ENCODE results near the gene FOXP3. TPM values are rescaled to one million over a fixed set of nuclear protein-coding genes. Genes with fewer than 3 reads are reported as not detected.

FOXP3 gene
- total and polyA plus RNA-seq, 2 of the 4 experiments (the other 2 are of a cell fraction), result 0.05 TPM; not detected in 1

DNA sequence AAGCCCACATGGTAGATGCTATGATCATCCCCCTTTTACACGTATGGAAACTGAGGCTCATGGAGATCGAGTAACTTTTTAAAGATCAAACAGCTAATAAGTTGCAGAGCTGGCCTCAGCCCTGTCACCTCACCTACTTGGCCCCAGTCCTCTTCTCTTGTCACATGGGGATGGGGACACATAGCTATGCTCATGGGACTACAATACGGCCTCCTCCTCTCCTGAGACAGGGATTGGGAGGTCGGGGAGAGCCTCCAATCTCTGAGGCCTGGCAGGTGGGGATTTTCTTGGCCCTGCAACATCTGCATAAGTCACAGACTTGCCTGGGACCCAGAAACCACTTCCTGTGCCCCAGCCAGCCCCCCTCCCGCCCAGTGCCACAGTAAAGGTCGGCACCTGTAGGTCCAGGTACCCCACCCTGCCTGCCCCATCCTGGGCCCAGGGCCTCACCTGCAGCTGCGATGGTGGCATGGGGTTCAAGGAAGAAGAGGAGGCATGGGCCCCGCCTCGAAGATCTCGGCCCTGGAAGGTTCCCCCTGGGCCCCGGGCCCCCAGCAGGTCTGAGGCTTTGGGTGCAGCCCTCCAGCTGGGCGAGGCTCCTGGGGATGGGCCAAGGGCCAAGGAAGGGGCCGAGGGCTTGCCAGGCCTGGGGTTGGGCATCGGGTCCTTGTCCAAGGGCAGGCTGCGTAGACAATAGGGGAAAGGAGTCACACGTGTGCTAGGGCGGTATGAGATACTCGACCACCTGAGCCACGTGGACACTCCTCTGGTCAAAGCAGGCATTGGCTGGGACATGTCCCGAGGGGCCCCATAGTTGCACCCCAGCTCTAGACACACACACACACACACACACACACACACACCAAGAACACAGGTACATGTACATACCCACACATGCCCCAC lies 6.4 kb downstream of the FOXP3 start (continued):
- TF ChIP-seq CEBPB (IDR thresholded peaks at IDR 0.05; ENCODE audit: low read depth, low read length), result no peak

DNA sequence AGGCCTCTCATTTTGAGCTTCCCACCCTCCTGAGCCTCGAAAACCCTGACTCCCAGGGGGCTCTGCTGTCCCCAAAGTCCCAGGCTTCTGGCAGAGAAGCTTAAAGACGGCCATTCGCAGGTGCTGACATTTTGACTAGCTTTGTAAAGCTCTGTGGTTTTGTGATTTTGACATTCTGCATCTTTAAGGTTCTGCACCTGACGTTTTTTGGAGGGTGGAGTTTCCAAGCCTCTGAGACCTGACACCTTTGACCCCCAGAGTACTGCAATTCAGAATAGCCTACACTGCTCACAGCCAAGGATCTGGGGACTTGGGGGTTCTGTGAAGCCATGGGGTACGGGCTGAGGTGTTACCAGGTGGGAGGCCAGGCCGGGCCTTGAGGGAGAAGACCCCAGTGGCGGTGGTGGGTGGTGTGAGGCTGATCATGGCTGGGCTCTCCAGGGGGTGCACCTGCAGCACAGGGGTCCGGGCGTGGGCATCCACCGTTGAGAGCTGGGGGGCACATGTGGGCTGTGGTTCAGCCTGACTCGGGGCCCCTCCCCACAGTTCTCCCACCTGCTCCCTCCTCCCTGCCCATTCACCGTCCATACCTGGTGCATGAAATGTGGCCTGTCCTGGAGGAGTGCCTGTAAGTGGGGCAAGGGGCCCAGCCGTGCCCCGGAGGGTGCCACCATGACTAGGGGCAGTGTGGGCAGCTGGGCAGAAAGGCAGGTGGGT lies 7.3 kb downstream of the FOXP3 start:
- H3K79me1 ChIP-seq (ENCODE audit: low read depth in 1 of 2, low read length in 2 of 2), result no peaks in the 10 kb centered on the region
- H3K4me2 ChIP-seq (ENCODE audit: low read depth, low read length), result no peak overlapping the region
- intact Hi-C loops (cut with micrococcal nuclease), result no loop called here
- no peak overlapping the region for H4K91ac ChIP-seq (ENCODE audit: insufficient read depth, low read depth, low read length)
- H3K9me3 ChIP-seq (ENCODE audit: control insufficient read depth, insufficient read depth, low read length), result peaks cover 1% of the 10 kb centered on the region; the same call in 1 of the 2 replicates
- H3K9me1 ChIP-seq (ENCODE audit: insufficient read depth, low read length), result no peaks in the 10 kb centered on the region
- no peak overlapping the region for H4K8ac ChIP-seq (ENCODE audit: low read depth in 2 of 2, low read length in 2 of 2)
- in situ Hi-C loops (cut with MboI; ENCODE audit: low sequenced_read_pairs), result no loop called here
- ATAC-seq (ENCODE audit: low read depth), result no peak
- H2AK9ac ChIP-seq (replicated peaks; ENCODE audit: low read depth, low read length, poor library complexity), result no peak overlapping the region
- H3K56ac ChIP-seq (ENCODE audit: extremely low read depth, insufficient read depth, low read length), result no peak overlapping the region
- 100% methylated on average over 1 of the region's 14 CpGs; no CpG with 5 or more reads in 1 of the 2 experiments for WGBS, 2 experiments (ENCODE audit: extremely low coverage in 2 of 2, insufficient read length in 1 of 2)
- POLR2A ChIA-PET (ENCODE audit: unreplicated experiment), result no interaction called here
- no peak overlapping the region for H2AK5ac ChIP-seq (ENCODE audit: low read depth, low read length)
- BruUV-seq (replicated peaks), result no TSS peak
- peaks cover 3% of the 10 kb centered on the region; the same call in 1 of the 2 replicates for H3K27me3 ChIP-seq (ENCODE audit: control insufficient read depth, insufficient read depth, low read length)
- H3K4ac ChIP-seq (ENCODE audit: low read depth, low read length), result no peak overlapping the region
- H3K14ac ChIP-seq (replicated peaks; ENCODE audit: low read depth, low read length), result no peak overlapping the region
- dilution Hi-C loops (cut with HindIII; ENCODE audit: low sequenced_read_pairs, unreplicated experiment), result no loop called here
- H4K20me1 ChIP-seq (ENCODE audit: insufficient read depth, low read length), result no peaks in the 10 kb centered on the region
- DNase-seq, result no peak
- H3K18ac ChIP-seq (ENCODE audit: low read depth, low read length), result no peak overlapping the region
- CTCF ChIA-PET, result no interaction called here
- no peak overlapping the region for H2BK5ac ChIP-seq (ENCODE audit: low read depth, low read length, poor library complexity, severe bottlenecking)
- H2AFZ ChIP-seq (replicated peaks; ENCODE audit: low read length, poor library complexity), result no peak overlapping the region
- H2BK120ac ChIP-seq (ENCODE audit: low read depth, low read length), result no peak overlapping the region
- no peak overlapping the region for H3K23ac ChIP-seq (ENCODE audit: low read depth, low read length)
- H2BK20ac ChIP-seq (ENCODE audit: low read depth, low read length), result no peak overlapping the region
- no peak overlapping the region for H4K5ac ChIP-seq (ENCODE audit: low read depth, low read length)
- no peak overlapping the region for H2BK15ac ChIP-seq (ENCODE audit: low read depth, low read length)
- no peaks in the 10 kb centered on the region for H3K36me3 ChIP-seq (ENCODE audit: control insufficient read depth, insufficient read depth, low read length)
- no peaks in the 10 kb centered on the region for H3K4me1 ChIP-seq (ENCODE audit: control insufficient read depth, insufficient read depth, low read length)
- no peak overlapping the region for H3K27ac ChIP-seq (ENCODE audit: insufficient read depth, low read length)
- no peak overlapping the region for H3K4me3 ChIP-seq (ENCODE audit: insufficient read depth, low read depth, low read length)
- no peak overlapping the region for H3K9ac ChIP-seq (ENCODE audit: low read depth, low read length)
- TF ChIP-seq FOS (IDR thresholded peaks at IDR 0.05; ENCODE audit: low read depth, low read length) (no peak), BHLHE40 (IDR thresholded peaks at IDR 0.05; ENCODE audit: low read depth, low read length) (no peak), SMC3 (IDR thresholded peaks at IDR 0.05; ENCODE audit: low read depth, low read length) (no peak), RCOR1 (IDR thresholded peaks at IDR 0.05; ENCODE audit: insufficient replicate concordance, low read length) (no peak), NFE2L2 (IDR thresholded peaks at IDR 0.05; ENCODE audit: low read depth, low read length) (no peak), MAFK (IDR thresholded peaks at IDR 0.05; ENCODE audit: low read depth, low read length) (no peak), RFX5 (IDR thresholded peaks at IDR 0.05; ENCODE audit: low read depth, low read length) (no peak)
- TF ChIP-seq, protein P1, sequence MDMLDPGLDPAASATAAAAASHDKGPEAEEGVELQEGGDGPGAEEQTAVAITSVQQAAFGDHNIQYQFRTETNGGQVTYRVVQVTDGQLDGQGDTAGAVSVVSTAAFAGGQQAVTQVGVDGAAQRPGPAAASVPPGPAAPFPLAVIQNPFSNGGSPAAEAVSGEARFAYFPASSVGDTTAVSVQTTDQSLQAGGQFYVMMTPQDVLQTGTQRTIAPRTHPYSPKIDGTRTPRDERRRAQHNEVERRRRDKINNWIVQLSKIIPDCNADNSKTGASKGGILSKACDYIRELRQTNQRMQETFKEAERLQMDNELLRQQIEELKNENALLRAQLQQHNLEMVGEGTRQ (IDR thresholded peaks at IDR 0.05; ENCODE audit: low read depth, low read length), result no peak
- TF ChIP-seq, protein P2, sequence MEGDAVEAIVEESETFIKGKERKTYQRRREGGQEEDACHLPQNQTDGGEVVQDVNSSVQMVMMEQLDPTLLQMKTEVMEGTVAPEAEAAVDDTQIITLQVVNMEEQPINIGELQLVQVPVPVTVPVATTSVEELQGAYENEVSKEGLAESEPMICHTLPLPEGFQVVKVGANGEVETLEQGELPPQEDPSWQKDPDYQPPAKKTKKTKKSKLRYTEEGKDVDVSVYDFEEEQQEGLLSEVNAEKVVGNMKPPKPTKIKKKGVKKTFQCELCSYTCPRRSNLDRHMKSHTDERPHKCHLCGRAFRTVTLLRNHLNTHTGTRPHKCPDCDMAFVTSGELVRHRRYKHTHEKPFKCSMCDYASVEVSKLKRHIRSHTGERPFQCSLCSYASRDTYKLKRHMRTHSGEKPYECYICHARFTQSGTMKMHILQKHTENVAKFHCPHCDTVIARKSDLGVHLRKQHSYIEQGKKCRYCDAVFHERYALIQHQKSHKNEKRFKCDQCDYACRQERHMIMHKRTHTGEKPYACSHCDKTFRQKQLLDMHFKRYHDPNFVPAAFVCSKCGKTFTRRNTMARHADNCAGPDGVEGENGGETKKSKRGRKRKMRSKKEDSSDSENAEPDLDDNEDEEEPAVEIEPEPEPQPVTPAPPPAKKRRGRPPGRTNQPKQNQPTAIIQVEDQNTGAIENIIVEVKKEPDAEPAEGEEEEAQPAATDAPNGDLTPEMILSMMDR (conservative IDR thresholded peaks at IDR 0.05; ENCODE audit: low read depth, low read length), result no peak
- TF ChIP-seq, protein P3, sequence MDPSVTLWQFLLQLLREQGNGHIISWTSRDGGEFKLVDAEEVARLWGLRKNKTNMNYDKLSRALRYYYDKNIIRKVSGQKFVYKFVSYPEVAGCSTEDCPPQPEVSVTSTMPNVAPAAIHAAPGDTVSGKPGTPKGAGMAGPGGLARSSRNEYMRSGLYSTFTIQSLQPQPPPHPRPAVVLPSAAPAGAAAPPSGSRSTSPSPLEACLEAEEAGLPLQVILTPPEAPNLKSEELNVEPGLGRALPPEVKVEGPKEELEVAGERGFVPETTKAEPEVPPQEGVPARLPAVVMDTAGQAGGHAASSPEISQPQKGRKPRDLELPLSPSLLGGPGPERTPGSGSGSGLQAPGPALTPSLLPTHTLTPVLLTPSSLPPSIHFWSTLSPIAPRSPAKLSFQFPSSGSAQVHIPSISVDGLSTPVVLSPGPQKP (IDR thresholded peaks at IDR 0.05; ENCODE audit: borderline replicate concordance, low read depth, low read length), result no peak
